WI38 (cell line): ENCODE measurements around the gene ALK.

Experiments used
- H3K4me3 ChIP-seq: 2 replicates; pipeline ENCODE4 v1.5.1; 2011; ENCODE audit warnings: low read depth, mild to moderate bottlenecking, control low read depth, low read length
- TF ChIP-seq, protein P1 (sequence below): IDR thresholded peaks from 2 replicates; pipeline ENCODE4 v1.5.1; 2012; ENCODE audit warnings: low read depth, mild to moderate bottlenecking, control low read depth, low read length

The ALK gene

DNA sequence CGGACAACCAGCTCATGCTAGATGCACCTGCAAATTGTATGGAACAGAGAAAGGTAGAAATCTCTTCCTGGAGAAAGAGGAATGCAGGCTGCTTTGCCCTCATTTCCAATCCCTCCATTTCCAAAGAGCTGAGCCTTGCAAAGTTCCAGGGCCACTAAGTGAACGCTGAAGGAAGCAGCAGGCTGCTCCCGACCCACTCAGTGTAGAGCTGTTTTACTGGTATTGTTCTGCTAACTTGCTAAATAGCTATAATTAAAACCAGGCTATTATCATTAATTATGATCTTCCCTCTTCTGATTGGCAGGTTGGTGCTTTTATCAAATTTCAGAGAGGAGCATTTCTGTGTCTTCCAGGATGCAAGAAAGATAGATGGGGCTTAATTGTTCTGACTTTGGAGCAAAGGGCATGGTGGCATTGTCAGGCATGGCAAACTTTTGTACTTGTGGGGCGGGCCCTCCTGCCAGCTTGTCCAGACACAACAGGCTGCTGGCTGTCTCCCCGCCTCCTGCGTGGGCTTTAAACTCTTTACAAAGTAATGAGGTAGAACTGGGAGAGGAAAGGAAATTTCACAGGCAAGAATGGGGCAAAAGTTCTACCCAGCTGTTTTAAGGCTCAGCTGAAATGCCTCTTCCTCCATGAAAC, 40.2 kb downstream of the ALK start:
- H3K4me3 ChIP-seq = no peak overlapping the region
- TF ChIP-seq, protein P1, sequence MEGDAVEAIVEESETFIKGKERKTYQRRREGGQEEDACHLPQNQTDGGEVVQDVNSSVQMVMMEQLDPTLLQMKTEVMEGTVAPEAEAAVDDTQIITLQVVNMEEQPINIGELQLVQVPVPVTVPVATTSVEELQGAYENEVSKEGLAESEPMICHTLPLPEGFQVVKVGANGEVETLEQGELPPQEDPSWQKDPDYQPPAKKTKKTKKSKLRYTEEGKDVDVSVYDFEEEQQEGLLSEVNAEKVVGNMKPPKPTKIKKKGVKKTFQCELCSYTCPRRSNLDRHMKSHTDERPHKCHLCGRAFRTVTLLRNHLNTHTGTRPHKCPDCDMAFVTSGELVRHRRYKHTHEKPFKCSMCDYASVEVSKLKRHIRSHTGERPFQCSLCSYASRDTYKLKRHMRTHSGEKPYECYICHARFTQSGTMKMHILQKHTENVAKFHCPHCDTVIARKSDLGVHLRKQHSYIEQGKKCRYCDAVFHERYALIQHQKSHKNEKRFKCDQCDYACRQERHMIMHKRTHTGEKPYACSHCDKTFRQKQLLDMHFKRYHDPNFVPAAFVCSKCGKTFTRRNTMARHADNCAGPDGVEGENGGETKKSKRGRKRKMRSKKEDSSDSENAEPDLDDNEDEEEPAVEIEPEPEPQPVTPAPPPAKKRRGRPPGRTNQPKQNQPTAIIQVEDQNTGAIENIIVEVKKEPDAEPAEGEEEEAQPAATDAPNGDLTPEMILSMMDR = no peak

DNA sequence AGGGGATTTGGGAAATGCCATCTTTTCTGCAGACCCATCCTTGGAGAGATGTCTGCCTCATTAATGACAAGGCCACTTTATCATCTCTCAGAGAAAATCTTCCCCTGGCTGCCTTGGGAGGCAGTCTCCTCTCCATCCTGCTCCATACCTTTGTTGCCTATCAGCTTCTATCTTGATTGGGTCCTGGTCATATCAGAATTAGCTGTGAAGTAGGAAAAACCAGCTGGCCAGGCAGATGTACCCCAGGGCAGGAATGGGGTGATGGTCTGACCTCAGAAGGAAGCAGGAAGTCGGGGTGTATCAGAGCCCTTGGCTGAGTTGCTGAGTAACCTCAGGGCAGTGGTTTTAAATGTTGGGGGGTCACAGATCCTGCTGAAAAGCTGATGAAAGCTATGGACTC, 41.3 kb downstream of the ALK start:
- no peak overlapping the region for H3K4me3 ChIP-seq
- TF ChIP-seq, protein P1 = no peak

DNA sequence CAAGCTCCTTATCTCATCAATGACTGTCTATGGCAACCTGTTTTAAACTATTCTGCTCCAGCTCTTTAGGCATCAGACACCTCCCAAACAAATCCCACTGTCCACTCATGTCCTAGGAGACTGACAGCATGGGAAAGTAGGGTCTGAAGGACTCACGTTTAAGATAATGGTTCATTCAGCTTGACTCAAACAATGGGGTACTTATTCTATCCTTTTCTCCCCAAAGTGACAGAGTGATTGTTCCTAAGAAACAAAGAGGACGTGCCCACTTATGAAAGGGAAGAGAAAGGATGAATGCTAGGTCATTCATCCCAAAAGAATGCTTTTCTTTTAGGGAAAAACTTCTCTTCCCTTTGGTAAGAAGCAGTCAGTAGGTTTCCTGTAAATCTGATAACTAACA, 41.9 kb downstream of the ALK start:
- H3K4me3 ChIP-seq = no peak overlapping the region
- TF ChIP-seq, protein P1 = no peak

DNA sequence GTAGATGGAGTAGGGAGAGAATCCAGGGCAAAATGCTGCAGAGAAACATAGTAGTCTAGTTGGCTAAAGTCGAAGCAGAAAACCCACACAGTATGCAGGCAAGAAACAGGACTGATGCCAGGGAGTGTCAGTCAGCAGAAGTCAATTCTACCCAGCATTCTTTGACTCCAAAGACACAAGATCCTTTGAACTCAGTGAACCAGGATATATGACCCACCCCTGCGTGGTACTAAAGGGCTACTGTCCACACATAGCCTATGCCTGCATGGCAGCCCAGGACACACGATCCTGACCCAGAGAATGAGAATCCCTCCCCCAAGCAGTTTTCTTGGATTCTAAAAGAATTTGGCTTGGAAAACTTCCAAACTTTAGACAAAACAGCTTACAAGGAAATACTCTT, 42.5 kb downstream of the ALK start:
- TF ChIP-seq, protein P1 = no peak
- H3K4me3 ChIP-seq = no peak overlapping the region

DNA sequence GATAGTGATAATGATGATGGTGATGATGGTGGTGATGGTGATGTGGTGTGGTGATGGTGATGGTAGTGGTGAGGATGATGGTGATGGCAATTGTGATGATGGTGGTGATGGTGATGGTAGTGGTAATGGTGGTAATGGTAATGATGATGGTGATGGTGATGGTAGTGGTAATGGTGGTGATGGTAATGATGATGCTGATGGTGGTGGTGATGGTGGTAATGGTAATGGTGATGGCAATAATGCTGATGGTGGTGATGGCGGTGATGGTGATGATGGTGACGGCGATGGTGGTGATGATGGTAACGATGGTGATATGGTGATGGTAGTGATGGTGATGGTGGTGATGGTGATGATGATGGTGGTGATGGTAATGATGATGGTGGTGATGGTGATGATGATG, 45.0 kb downstream of the ALK start:
- TF ChIP-seq, protein P1 = no peak
- H3K4me3 ChIP-seq = no peak overlapping the region

DNA sequence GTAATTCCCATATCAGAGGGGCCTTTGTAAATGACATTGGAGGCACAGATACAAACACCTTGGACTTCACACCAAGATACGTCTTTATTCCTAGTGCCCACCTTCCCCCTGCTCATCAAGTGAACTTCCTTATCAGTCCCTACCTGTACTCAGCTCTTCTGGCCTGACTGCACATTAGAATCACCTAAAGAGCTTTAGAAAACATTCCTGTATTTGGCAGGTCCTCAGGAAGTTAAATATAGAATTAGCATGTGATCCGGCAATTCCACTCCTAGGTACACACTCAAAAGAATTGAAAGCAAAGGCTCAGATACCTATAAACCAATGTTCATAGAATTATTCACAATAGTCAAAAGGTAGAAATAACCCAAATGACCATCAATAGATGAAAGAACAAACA, 46.6 kb downstream of the ALK start:
- TF ChIP-seq, protein P1 = no peak
- H3K4me3 ChIP-seq = no peak overlapping the region

DNA sequence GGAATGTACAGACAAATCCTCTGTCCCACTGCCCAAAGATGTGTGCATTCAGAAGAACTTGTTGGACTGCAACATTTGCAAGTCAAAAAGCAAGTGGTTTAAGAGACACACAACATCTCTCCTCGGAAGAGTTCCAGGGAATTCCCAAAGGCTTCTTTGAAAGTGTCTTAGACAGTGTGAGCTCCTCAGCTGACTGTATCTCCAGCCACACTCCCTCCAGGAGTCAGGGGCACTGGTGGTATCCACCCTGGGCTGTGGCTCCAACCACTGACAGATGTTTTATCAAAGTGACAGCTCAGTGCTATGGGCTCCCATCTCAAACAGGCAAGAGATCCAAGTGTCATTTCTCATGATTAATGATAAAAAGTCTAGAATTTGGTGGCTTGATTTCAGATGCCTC, 48.5 kb downstream of the ALK start:
- TF ChIP-seq, protein P1 = no peak

More for the DNA sequence above, 48.5 kb downstream of the ALK start:
- H3K4me3 ChIP-seq = no peak overlapping the region
